SK-N-SH (cell line): ENCODE data around the gene GFY. TPM values are rescaled to one million over a fixed set of nuclear protein-coding genes. Genes with fewer than 3 reads are reported as not detected.
A peak's percentile ranks its signal among the peaks of the same experiment; 100 is the strongest.

Experiments used
- CTCF ChIA-PET: fragments of 300-600, 350-600 bp; formaldehyde crosslinking; extraction: SDS; loops from one replicate; lab custom pipeline; 2021; lab: Yijun Ruan, JAX
- POLR2A ChIA-PET: fragments of 350-600 bp; sonication (Branson Sonifier 250); formaldehyde crosslinking; extraction: SDS; loops from one replicate; lab custom pipeline; 2020; ENCODE audit warnings: antibody characterized with exemption, inconsistent platforms; lab: Yijun Ruan, JAX
- DNase-seq: peaks from one replicate; pipeline ENCODE4 v3.0.0; 2012
- H2AFZ ChIP-seq: fragments of 200-600 bp; sonication (generic); 2 replicates; pipeline ENCODE4 v1.8.1; 2016; ENCODE audit warnings: antibody characterized with exemption, mild to moderate bottlenecking, low read depth
- H3F3A ChIP-seq: fragments of 200-600 bp; sonication (generic); replicated peaks from 2 replicates; pipeline ENCODE3; 2016; ENCODE audit warnings: antibody characterized with exemption, mild to moderate bottlenecking; ENCODE audit not compliant: insufficient read depth
- H3K27ac ChIP-seq, 2 experiments: fragments of 200-500 bp in 1 of 2; fragments of 200-600 bp in 1 of 2; sonication (Bioruptor generic) in 1 of 2; sonication (generic), shearing (Covaris generic) in 1 of 2; 2 replicates each; pipeline versions ENCODE4 v1.5.1 to v1.6.1; 2014 to 2016; ENCODE audit warnings: low read depth in 2 of 2, inconsistent platforms in 1 of 2, low read length in 1 of 2, mild to moderate bottlenecking in 1 of 2, mixed read lengths in 1 of 2
- H3K27me3 ChIP-seq: fragments of 200-600 bp; sonication (generic), shearing (Covaris generic); 2 replicates; pipeline ENCODE4 v1.6.1; 2016; ENCODE audit warnings: mixed run types; ENCODE audit not compliant: insufficient read depth
- H3K36me3 ChIP-seq, 2 experiments: fragments of 200-500 bp in 1 of 2; fragments of 200-600 bp in 1 of 2; sonication (Bioruptor generic) in 1 of 2; sonication (generic) in 1 of 2; replicated peaks in 1 of 2; 2 replicates each; pipeline versions ENCODE3 to v1.5.1; 2014 to 2016; ENCODE audit warnings: low read length in 1 of 2, mild to moderate bottlenecking in 1 of 2; ENCODE audit not compliant: insufficient read depth in 2 of 2, control insufficient read depth in 1 of 2
- H3K4me1 ChIP-seq, 2 experiments: fragments of 200-500 bp in 1 of 2; fragments of 200-600 bp in 1 of 2; sonication (Bioruptor generic) in 1 of 2; sonication (generic), shearing (Covaris generic) in 1 of 2; 2 replicates each; pipeline versions ENCODE4 v1.5.1 to v1.6.1; 2014 to 2016; ENCODE audit warnings: low read depth in 1 of 2, low read length in 1 of 2, mixed run types in 1 of 2; ENCODE audit not compliant: insufficient read depth in 2 of 2, control insufficient read depth in 1 of 2
- H3K4me2 ChIP-seq: fragments of 200-600 bp; sonication (generic), shearing (Covaris generic); 2 replicates; pipeline ENCODE4 v1.6.1; 2017; ENCODE audit warnings: mixed run types
- H3K4me3 ChIP-seq, 2 experiments: fragments of 200-500 bp in 1 of 2; fragments of 200-600 bp in 1 of 2; sonication (Bioruptor generic) in 1 of 2; sonication (generic), shearing (Covaris generic) in 1 of 2; 2 replicates each; pipeline versions ENCODE4 v1.5.1 to v1.8.1; 2014 to 2016; ENCODE audit warnings: low read depth in 2 of 2, inconsistent platforms in 1 of 2, low read length in 1 of 2, mild to moderate bottlenecking in 1 of 2, mixed read lengths in 1 of 2, moderate library complexity in 1 of 2
- H3K79me2 ChIP-seq: fragments of 200-600 bp; sonication (generic); 2 replicates; pipeline ENCODE4 v1.8.1; 2017; ENCODE audit warnings: mild to moderate bottlenecking; ENCODE audit not compliant: insufficient read depth
- H3K9ac ChIP-seq: fragments of 200-600 bp; sonication (generic); 2 replicates; pipeline ENCODE4 v1.6.1; 2017; ENCODE audit warnings: mixed run types
- H3K9me2 ChIP-seq: fragments of 200-600 bp; sonication (generic); 2 replicates; pipeline ENCODE4 v1.6.1; 2017; ENCODE audit warnings: mixed run types
- H3K9me3 ChIP-seq: fragments of 200-600 bp; sonication (generic); 2 replicates; pipeline ENCODE4 v1.6.1; 2017; ENCODE audit warnings: mixed run types, mild to moderate bottlenecking, moderate library complexity
- H4K20me1 ChIP-seq: fragments of 200-600 bp; sonication (generic); 2 replicates; pipeline ENCODE4 v1.6.1; 2017; ENCODE audit warnings: mild to moderate bottlenecking, mixed run types; ENCODE audit not compliant: insufficient read depth
- FOSL2 ChIP-seq: IDR thresholded peaks from 2 replicates; pipeline ENCODE4 v1.4.0; 2012; ENCODE audit warnings: low read depth, mild to moderate bottlenecking, moderate library complexity, borderline replicate concordance
- FOXJ3 ChIP-seq: sonication (generic); formaldehyde crosslinking; IDR thresholded peaks from 2 replicates; pipeline ENCODE4 v1.5.1; 2020; ENCODE audit warnings: mild to moderate bottlenecking, missing genetic modification reagents
- FOXM1 ChIP-seq: IDR thresholded peaks from 2 replicates; pipeline ENCODE4 v1.4.0; 2012; ENCODE audit warnings: low read depth, mild to moderate bottlenecking
- GABPA ChIP-seq: IDR thresholded peaks from 2 replicates; pipeline ENCODE4 v1.4.0; 2012; ENCODE audit warnings: low read depth, mild to moderate bottlenecking
- NFIC ChIP-seq: IDR thresholded peaks from 2 replicates; pipeline ENCODE4 v1.4.0; 2012; ENCODE audit warnings: borderline replicate concordance
- NRF1 ChIP-seq: IDR thresholded peaks from 2 replicates; pipeline ENCODE4 v1.6.1; 2012; ENCODE audit warnings: low read depth, mild to moderate bottlenecking, low read length
- POLR2AphosphoS5 ChIP-seq: IDR thresholded peaks from 2 replicates; pipeline ENCODE4 v1.6.1; 2012; ENCODE audit warnings: low read depth, low read length
- RCOR1 ChIP-seq: fragments of 150-350 bp; IDR thresholded peaks from 2 replicates; pipeline ENCODE4 v1.6.1; 2017; ENCODE audit warnings: antibody characterized with exemption, low read length
- RFX5 ChIP-seq: IDR thresholded peaks from 2 replicates; pipeline ENCODE4 v1.6.1; 2012; ENCODE audit warnings: mild to moderate bottlenecking, improper control_type of control experiment, low read length
- RXRA ChIP-seq: IDR thresholded peaks from 2 replicates; pipeline ENCODE4 v1.4.0; 2012; ENCODE audit warnings: low read depth, mild to moderate bottlenecking, borderline replicate concordance
- SIN3A ChIP-seq: IDR thresholded peaks from 2 replicates; pipeline ENCODE4 v1.6.1; 2012; ENCODE audit warnings: low read depth, mild to moderate bottlenecking, low read length, moderate library complexity, borderline replicate concordance
- TAF1 ChIP-seq: IDR thresholded peaks from 2 replicates; pipeline ENCODE4 v1.6.1; 2012; ENCODE audit warnings: low read depth, mild to moderate bottlenecking, low read length, moderate library complexity, borderline replicate concordance
- TEAD4 ChIP-seq: IDR thresholded peaks from 2 replicates; pipeline ENCODE4 v1.4.0; 2012; ENCODE audit warnings: mild to moderate bottlenecking, borderline replicate concordance; ENCODE audit not compliant: insufficient read depth
- YY1 ChIP-seq: IDR thresholded peaks from 2 replicates; pipeline ENCODE4 v1.4.0; 2012; ENCODE audit warnings: low read depth, mild to moderate bottlenecking
- WGBS: methylation state at CpG from one replicate; pipeline ENCODE4 v1.1.6; 2017; ENCODE audit warnings: low lambda C conversion rate; 5-methylcytosine and 5-hydroxymethylcytosine counted together
- polyA plus RNA-seq, 3 experiments: library from polyadenylated mRNA; depleted of rRNA; stranded (reverse); fragments of >200 nt; gene quantifications; 2 replicates each; pipeline ENCODE4 v1.2.3, GENCODE V29; 2012
- TF ChIP-seq, protein P1 (sequence below): IDR thresholded peaks from 2 replicates; pipeline ENCODE4 v1.4.0; 2012; ENCODE audit warnings: low read depth, borderline replicate concordance
- TF ChIP-seq, protein P2 (sequence below): IDR thresholded peaks from 2 replicates; pipeline ENCODE4 v1.4.0; 2012; ENCODE audit warnings: low read depth, borderline replicate concordance
- TF ChIP-seq, protein P3 (sequence below): fragments of 150-350 bp; IDR thresholded peaks from 2 replicates; pipeline ENCODE4 v1.6.1; 2016; ENCODE audit warnings: mild to moderate bottlenecking, low read depth, low read length
- TF ChIP-seq, protein P4 (sequence below): IDR thresholded peaks from 2 replicates; pipeline ENCODE4 v1.4.0; 2012; ENCODE audit warnings: low read depth
- TF ChIP-seq, protein P5 (sequence below): IDR thresholded peaks from 2 replicates; pipeline ENCODE4; 2012
- TF ChIP-seq, protein P6 (sequence below): fragments of 200-600 bp; sonication (generic); IDR thresholded peaks from 2 replicates; pipeline ENCODE4 v1.6.1; 2017; ENCODE audit warnings: antibody characterized with exemption, mild to moderate bottlenecking, moderate library complexity

The GFY gene
- polyA plus RNA-seq, 1 of the 3 experiments (the other 2 are of a cell fraction): not detected

DNA sequence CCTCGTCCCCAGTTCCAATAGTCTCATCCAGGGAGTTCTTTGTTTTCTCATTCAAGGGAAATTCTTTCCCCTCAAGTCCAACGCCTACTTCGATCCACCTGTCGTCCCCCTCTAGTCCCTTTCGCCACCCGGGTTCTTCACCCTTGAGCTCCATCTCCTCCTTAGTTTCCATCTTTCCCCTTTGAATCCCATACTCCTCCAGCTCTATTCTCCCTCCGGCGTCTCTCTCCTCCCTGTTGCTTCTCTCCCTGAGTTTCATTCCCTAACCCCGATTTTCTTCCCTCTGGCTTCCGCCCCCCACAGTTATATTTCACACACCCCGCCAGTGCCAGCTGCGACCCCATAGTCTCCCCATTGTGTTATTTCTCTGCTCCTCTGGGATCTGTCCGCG is 16.8 kb downstream of the GFY start:
- peak overlapping the region; percentile 96 for H3K4me2 ChIP-seq
- peak overlapping the region; percentile 59 to 62 for H3K4me3 ChIP-seq
- H3F3A ChIP-seq: peaks cover 22% of the 10 kb centered on the region
- H3K79me2 ChIP-seq: no peaks in the 10 kb centered on the region
- 12% methylated on average over 14 of the region's 14 CpGs for WGBS
- no peaks in the 10 kb centered on the region; the same call in 1 of the 2 replicates for H4K20me1 ChIP-seq
- peak; percentile 10 for DNase-seq
- CTCF ChIA-PET: interaction anchor here (1.3 to 11.2 kb wide), 7 partner anchors 8 to 213 kb away, joined by 3 to 149 read pairs (median 13); partner anchors contain the start of gene KASH5
- H3K9me2 ChIP-seq: no peaks in the 10 kb centered on the region
- H3K27me3 ChIP-seq: peaks cover 48% of the 10 kb centered on the region
- POLR2A ChIA-PET: interaction anchor here (1.4 kb wide), 1 partner anchor 9 kb away, joined by 4 read pairs; the partner anchor contains the start of gene PIH1D1
- peaks cover 0 to 2% of the 10 kb centered on the region in 2 experiments for H3K36me3 ChIP-seq
- TF ChIP-seq, protein P1, sequence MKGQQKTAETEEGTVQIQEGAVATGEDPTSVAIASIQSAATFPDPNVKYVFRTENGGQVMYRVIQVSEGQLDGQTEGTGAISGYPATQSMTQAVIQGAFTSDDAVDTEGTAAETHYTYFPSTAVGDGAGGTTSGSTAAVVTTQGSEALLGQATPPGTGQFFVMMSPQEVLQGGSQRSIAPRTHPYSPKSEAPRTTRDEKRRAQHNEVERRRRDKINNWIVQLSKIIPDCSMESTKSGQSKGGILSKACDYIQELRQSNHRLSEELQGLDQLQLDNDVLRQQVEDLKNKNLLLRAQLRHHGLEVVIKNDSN: no peak
- no peak for TF ChIP-seq NFIC
- TF ChIP-seq FOXM1: no peak
- TF ChIP-seq FOXJ3: no peak
- no peak for TF ChIP-seq RFX5
- TF ChIP-seq TAF1: no peak
- no peak for TF ChIP-seq RXRA
- TF ChIP-seq GABPA: no peak
- H3K9me3 ChIP-seq: no peaks in the 10 kb centered on the region
- peak overlapping the region; percentile 76; the same call in 1 of the 2 replicates for H2AFZ ChIP-seq
- no peak overlapping the region for H3K27ac ChIP-seq
- H3K4me1 ChIP-seq: peaks cover 0 to 23% of the 10 kb centered on the region in 2 experiments; a peak in 1 of 4 replicates
- no peak overlapping the region for H3K9ac ChIP-seq

DNA sequence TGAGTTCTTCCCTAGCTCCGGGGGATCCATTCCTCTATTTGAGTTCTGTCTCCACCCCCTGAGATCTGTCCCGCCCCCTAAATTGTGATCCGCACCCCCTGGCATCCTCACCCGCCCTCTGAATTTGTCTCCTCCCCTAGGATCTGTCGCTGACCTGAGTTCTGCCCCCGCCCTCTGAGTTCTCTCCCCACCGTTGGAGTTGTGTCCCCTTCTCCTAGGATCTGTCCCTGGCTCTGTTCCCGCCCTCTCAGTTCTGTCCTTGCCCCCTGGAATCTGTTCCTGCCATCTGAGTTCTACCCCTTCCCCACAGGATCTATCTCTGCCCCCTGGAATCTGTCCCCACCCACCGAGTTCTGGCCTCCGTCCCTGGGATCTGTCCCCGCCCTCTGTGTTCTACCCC is 17.2 kb downstream of the GFY start:
- ChIA-PET POLR2A (interaction anchor here (1.4 kb wide), 1 partner anchor 9 kb away, joined by 4 read pairs; the partner anchor contains the start of gene PIH1D1), CTCF (interaction anchor here (1.0 to 11.2 kb wide), 15 partner anchors 8 to 213 kb away, joined by 3 to 149 read pairs (median 5); partner anchors contain the start of genes DKKL1, KASH5 and PIH1D1)
- Histone ChIP-seq H3K9me3 (no peaks in the 10 kb centered on the region), H3K4me3 (peak overlapping the region; percentile 59 to 62), H3K9ac (no peak overlapping the region), H3K9me2 (no peaks in the 10 kb centered on the region), H3F3A (peaks cover 22% of the 10 kb centered on the region), H3K27ac (no peak overlapping the region; a peak in 1 of 4 replicates), H2AFZ (peak overlapping the region; percentile 76; the same call in 1 of the 2 replicates)
- no peak for DNase-seq
- TF ChIP-seq YY1 (no peak), FOSL2 (no peak), RCOR1 (no peak), TEAD4 (no peak), POLR2AphosphoS5 (no peak), NRF1 (no peak), SIN3A (no peak)
- TF ChIP-seq, protein P2, sequence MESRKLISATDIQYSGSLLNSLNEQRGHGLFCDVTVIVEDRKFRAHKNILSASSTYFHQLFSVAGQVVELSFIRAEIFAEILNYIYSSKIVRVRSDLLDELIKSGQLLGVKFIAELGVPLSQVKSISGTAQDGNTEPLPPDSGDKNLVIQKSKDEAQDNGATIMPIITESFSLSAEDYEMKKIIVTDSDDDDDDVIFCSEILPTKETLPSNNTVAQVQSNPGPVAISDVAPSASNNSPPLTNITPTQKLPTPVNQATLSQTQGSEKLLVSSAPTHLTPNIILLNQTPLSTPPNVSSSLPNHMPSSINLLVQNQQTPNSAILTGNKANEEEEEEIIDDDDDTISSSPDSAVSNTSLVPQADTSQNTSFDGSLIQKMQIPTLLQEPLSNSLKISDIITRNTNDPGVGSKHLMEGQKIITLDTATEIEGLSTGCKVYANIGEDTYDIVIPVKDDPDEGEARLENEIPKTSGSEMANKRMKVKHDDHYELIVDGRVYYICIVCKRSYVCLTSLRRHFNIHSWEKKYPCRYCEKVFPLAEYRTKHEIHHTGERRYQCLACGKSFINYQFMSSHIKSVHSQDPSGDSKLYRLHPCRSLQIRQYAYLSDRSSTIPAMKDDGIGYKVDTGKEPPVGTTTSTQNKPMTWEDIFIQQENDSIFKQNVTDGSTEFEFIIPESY: no peak
- TF ChIP-seq, protein P3, sequence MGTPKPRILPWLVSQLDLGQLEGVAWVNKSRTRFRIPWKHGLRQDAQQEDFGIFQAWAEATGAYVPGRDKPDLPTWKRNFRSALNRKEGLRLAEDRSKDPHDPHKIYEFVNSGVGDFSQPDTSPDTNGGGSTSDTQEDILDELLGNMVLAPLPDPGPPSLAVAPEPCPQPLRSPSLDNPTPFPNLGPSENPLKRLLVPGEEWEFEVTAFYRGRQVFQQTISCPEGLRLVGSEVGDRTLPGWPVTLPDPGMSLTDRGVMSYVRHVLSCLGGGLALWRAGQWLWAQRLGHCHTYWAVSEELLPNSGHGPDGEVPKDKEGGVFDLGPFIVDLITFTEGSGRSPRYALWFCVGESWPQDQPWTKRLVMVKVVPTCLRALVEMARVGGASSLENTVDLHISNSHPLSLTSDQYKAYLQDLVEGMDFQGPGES: no peak
- TF ChIP-seq, protein P4, sequence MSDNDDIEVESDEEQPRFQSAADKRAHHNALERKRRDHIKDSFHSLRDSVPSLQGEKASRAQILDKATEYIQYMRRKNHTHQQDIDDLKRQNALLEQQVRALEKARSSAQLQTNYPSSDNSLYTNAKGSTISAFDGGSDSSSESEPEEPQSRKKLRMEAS: no peak
- TF ChIP-seq, protein P5, sequence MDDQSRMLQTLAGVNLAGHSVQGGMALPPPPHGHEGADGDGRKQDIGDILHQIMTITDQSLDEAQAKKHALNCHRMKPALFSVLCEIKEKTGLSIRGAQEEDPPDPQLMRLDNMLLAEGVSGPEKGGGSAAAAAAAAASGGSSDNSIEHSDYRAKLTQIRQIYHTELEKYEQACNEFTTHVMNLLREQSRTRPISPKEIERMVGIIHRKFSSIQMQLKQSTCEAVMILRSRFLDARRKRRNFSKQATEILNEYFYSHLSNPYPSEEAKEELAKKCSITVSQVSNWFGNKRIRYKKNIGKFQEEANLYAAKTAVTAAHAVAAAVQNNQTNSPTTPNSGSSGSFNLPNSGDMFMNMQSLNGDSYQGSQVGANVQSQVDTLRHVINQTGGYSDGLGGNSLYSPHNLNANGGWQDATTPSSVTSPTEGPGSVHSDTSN: no peak
- TF ChIP-seq, protein P6, sequence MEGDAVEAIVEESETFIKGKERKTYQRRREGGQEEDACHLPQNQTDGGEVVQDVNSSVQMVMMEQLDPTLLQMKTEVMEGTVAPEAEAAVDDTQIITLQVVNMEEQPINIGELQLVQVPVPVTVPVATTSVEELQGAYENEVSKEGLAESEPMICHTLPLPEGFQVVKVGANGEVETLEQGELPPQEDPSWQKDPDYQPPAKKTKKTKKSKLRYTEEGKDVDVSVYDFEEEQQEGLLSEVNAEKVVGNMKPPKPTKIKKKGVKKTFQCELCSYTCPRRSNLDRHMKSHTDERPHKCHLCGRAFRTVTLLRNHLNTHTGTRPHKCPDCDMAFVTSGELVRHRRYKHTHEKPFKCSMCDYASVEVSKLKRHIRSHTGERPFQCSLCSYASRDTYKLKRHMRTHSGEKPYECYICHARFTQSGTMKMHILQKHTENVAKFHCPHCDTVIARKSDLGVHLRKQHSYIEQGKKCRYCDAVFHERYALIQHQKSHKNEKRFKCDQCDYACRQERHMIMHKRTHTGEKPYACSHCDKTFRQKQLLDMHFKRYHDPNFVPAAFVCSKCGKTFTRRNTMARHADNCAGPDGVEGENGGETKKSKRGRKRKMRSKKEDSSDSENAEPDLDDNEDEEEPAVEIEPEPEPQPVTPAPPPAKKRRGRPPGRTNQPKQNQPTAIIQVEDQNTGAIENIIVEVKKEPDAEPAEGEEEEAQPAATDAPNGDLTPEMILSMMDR: no peak
- TF ChIP-seq, all 33 proteins: peak for 0
- Histone ChIP-seq H3K79me2 (no peaks in the 10 kb centered on the region), H3K4me2 (peak overlapping the region; percentile 96), H3K4me1 (peaks cover 0 to 22% of the 10 kb centered on the region in 2 experiments; a peak in 1 of 4 replicates), H3K27me3 (peaks cover 44% of the 10 kb centered on the region), H3K36me3 (peaks cover 0 to 4% of the 10 kb centered on the region in 2 experiments), H4K20me1 (no peaks in the 10 kb centered on the region; the same call in 1 of the 2 replicates)
- WGBS: 3% methylated on average over 11 of the region's 11 CpGs
